Stimulated activated CD4-positive, alpha-beta T cell treated with anti-CD3 and anti-CD28 coated beads, Interleukin-4, amount 100 ng/mL, for 4 hours (primary cell): ENCODE results near the gene FGGY.
"Not testable (repeated sequence)": the region's sequence is repeated elsewhere in the genome, so short reads cannot be mapped to it uniquely, and the experiment has no call there.

ENCODE experiments used
- DNase-seq, 2 experiments: peaks; one replicate each; pipeline ENCODE4 v3.0.0-alpha.2; 2020

FGGY gene

DNA sequence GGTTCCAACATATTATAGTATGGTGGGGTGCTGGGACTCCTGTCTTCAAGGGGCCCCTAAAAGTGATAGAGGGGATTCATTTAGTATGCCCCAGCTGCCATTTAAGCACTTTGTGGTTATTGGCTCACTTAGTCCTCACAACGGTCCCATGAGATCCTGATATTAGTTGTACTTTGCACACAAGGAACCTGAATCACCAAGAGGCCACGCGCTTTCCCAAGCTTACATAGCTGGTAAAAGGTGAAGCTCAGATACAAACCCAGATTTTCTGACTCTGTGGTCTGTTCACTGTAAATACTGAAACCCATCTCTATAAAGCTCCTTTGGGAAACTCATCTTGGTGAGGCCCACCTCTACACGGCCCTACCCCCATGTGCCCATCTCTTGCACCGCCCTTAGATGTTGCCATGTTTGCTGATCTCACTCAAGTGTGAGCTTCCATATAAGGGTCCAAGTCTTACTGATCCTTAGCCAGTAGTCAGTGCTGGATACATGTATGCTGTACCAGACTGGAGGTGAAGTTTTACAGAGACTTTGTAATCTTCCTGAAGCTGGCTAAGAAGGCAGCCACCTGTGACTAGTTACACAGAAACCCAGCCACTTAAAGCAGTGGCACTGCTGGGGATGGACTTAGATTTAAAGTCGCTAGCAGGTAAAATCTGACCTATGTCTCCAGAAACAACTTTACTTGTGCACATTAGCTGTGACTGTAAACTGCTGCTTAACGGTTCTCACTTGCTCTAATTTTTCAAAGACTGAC is 393.5 kb downstream of the FGGY start:
- no peak for DNase-seq

DNA sequence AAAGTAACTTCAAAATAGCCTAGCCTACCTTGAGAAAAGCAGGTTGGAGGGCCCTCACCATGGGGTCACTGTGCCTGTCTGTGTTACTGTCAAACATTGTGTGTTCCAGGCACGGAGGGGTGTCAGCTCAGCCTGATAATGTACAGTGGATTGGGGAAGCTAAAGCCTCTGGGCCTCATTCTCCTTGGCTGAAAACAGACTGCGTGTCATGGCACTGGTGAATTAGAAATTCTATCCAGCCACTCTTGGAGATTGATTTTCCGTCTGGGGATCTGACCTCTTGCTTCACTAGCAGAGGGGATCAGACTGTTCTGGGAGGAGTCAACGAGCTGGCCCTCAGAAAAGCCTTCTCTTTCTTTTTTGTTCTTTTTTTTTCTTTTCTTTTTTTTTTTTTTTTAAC is 394.4 kb downstream of the FGGY start:
- DNase-seq, result no peak

DNA sequence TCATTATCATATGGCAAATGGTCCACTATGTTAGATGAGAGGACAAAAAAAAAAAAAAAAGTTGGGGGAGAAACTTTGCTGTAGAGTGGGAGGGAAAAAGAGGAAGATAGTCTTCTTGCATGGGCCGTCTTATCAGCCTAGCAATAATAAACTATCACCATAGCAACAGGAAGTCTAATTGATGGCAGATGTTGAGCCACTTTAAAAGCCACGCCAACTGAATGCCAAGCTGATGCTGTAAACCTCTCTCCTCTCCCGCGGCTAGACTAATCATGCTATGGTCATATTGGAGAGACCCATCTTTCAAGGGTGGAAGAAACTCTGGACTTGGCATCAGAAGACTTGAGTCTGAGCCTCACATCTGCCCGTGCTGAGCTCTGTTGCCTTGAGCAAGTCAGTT is 395.7 kb downstream of the FGGY start:
- DNase-seq, result no peak

DNA sequence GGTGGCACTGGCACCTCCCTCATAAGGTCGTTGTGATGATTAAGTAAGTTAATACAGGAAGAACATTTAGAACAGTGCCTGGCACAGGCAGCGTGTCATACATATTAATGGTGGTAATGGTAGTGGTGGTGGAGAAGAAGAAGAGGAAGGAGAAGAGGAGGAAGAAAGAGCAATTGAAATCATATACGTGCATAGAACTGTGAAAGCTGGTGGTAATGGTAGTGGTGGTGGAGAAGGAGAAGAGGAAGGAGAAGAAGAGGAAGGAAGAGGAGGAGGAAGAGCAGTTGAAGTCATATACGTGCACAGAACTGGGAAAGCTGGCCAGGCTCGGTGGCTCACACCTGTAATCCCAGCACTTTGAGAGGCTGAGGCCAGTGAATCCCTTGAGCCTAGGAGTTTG is 396.5 kb downstream of the FGGY start:
- no peak for DNase-seq

DNA sequence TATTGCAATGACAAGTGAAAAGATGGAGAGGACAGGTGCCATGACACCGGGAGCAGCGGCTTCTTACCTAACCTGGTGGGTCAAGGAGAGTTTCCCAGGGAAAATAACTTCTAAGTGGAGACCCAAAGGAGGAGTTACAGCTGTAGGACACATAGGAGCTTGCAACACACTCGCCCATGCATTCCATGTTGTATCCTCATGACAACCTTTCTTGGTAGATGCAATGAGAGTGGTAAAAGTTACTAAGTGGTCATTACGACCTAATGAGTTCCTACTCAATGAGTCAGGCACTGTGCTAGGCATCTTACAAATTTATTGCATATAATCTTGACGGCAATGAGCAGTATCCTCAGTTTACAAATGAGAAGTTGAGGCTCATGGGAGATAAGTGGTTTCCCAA is 398.4 kb downstream of the FGGY start:
- no peak for DNase-seq

DNA sequence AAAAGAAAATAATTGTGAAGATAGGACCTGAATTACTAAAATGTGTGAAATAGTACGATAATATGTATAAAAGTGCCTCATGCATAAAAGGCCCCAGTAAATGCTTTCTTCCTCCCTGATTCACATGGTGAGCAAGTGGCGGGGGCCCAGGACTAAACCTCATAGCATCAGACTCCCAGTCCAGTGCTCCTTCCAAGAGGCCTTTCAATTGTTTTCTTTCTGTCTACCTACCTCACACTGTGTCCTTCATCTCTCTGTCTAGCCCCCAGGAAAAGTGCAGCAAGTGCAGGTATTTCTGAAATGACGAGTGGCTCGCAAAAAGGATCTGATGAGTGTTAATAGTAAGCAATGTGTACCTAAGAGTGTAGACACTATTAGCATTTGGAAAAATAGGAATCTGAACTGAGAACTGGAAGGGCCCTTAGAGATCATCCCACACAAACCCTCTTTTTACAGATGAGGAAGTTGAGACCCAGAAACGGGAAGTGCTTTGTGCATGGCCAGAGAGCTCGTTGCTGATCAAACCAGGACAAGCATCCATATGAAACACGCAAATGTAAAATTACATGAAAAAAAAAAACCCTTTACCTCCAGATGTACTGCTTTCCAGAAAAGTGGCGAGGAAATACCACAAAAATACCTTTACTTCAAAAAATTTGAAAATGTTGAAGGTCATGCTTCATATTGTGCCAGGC is 399.7 kb downstream of the FGGY start:
- DNase-seq, result no peak

DNA sequence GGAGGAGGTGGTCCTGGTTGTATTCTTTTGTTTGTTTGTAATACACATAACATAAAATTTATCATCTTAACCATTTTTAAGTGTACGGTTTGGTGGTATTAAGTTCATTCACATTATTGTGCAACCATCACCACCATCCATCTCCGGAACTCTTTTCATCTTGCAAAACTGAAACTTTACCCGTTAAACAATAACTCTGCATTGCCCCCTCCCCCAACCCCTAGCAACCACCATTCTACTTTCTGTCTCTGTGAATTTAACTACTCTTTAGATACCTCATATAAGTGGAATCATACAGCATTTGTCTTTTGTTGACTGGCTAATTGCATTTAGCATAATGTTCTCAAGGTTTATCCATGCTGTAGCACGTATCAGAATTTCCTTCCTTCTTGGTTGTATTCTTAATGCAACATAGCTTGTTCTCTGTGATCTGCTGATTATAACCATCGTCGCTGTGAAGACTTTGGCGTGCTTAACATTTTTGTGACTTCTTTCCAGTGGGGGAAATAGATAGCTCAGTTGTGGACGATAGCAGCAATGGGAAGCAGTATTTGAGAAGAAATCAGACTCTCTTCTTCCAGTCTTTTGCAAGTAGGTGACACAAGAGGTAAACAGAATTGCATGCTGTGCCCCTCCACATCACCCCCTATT is 400.4 kb downstream of the FGGY start:
- no peak for DNase-seq

DNA sequence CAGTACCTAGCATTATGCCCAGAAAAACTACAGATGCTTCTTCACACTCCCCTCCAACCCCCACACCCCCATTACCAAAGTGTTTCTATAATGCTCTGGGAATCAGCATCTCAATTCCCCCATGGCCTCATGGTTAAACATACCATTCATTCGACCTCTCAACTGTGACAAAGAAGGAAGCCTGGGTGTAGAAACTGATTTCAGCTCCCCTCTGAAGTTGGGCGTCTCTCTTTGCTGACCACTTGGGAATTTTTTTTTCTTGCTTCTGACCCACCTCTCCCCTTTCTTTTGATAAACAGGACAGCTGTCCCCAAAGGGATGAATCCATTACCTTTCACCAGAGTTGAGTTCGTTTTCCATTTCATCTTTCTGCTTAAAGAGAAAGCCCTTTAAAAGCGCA is 401.5 kb downstream of the FGGY start:
- DNase-seq, result no peak

DNA sequence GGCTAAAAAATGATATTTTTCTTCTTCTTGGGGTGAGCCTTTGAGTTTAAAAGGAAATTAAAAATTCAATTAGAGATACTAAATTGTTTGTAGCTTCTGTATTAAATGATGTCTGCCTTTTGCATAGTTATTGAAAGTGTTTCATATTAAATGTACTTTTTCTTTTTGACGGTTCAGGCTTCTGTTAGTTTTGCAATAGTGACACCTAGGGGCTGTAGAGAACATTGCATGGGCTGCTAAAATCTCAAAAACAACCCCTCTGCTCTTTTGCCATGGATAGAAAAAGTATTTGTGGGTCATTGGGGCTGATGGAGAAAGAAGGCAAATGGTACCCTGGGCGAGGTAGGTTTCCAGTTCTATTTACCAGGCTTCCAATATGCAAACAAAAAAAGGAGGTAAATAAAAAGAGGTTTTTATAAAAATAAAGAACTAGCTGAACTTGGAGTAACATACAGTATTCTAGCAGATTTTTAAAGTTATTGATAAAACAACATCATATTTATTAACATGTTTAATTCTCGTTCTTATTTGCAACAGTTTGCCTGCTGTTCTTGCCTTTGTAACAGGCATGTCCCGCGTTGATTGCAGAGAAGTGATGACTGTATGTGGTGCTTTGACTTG is 402.4 kb downstream of the FGGY start:
- no peak for DNase-seq

DNA sequence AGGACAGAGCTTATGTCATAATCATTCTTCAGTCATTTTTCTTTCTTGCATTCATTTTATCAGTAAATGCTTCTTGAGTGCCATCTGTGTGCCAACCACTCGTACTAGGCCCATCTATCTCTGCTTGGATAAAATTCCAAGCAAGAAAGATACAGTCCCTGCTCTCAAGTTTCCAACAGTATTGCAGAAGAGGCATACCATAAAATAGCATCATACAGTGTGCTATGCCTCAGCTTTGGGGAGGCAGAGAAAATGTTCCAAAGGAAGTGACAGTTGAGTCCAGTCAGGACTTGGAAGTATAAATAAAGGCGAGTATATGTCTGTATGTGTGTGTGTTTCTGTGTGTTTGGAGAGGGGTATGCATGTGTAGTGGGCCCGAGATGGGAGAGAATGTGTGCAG is 404.5 kb downstream of the FGGY start:
- DNase-seq, result no peak

DNA sequence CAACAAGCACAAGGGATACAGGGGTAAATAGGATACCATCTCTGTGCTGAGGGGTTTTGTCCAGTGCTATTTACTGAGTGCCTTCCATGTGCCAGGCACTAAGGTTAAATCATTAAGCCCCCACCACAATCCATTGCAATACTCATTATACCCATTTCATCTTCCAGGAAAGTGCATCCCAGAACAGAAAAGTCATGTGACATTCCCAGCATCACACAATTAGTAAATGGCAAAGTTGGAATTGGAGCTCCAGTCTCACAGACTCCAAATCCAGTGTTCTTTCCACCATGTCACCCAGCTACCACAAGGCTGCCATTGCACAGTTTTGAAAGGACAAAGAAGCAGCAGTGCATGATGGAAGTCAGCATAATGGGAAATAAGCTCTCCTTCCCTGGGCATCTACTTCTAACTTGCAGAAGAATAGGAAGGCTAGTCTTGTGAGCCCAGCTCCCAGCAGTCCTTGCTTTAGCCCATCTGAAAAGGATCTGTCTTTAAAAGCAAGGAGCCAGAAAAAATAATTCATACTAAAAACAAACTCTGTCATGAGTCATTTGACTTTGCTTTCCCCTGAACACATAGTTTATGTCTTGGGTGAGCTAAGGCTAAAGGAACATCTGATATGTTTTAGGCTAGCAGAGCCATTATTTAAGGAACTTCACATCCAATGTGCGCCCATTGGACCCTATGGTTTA is 406.5 kb downstream of the FGGY start:
- DNase-seq, result no peak

DNA sequence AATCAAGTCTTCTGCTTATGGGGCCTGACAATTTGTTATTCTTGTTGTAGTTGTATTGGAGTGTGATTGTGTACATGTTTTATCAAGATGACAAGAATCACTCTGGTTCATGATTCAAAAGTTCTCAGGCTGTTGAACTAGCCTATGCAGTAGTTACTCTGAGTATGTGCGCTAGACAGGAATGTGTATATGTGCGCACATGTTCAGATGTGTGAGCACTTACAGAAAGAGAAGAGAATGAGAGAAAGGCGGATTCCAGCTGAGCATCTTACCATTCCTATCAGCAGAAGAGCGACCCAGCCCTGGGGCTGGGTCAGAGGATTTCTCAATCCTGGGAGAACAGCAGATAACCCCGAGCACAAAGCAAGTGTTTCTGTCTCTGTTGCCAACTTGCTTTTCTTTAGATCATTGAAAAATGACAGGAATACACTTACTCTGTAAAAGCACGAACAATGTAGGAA is 407.1 kb downstream of the FGGY start:
- no peak for DNase-seq

DNA sequence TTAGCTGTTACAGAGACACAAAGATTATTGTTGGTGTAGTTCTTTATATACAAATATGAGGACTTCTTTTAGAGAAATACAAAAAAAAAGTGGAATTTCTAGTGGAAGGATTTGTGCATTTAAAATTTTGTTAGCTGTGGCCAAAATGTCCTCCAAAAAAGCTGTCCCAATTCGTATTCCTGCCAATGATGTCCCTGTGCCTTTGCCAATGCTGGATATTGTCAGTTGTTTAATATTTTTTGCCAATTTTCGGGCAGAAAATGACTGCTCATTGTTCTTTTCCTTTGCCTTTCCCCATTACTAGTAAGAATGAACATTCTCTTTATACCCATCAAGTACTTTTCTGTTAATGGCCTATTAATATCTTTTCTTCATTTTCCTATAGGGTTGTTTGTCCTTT is 407.8 kb downstream of the FGGY start:
- no peak for DNase-seq

DNA sequence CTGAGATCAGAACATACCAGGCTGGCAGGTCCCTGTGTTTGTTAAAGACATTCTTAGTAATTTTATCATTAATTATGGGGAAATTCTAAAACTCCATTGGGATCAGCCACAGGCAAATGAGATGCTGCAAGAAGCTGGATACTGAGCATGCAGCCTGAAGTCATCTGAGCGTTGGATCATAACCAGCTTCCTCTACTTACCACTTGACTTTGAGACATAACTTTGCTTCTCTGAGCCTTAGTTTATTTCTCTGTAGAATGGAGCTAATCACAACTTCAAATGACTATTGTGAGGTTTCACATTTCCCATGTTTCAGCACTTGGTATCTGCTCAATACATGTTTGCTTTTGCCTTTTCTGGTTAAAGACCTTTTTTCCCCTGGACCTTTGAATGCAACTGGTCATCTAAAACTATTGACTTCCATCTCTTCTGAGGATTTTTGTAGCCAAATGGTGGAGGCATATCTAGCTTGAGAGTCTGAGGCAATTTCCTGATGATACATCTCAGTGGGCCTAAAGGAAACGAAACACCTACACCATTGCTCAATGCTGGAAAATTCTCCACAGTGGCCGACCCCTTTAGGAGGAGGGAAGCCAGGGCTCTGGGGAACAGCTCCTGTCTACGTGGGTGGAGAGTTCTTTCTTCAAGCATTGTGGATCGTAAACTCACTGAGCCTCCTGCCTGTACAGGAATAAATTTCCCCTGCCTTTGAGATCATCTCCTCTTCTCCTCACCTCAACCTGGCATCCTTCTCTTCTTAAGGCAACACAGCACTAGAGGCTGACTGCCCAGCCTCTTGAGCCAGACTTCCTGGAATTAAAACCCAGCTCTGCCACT is 408.8 kb downstream of the FGGY start:
- DNase-seq, result no peak

DNA sequence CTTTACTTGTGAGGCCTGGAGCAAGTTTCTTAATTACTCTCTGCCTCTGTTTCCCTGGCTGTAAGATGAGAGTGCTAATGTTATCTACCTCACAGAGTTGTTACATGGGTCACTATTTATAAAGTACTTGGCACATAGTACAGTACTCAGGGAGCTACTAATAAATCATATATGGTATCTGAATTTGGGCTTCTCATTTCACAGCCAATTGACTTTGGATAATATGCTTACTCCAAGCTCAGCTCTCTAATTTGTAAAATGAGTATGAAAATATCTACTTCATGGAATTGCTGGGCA is 409.4 kb downstream of the FGGY start:
- no peak for DNase-seq

DNA sequence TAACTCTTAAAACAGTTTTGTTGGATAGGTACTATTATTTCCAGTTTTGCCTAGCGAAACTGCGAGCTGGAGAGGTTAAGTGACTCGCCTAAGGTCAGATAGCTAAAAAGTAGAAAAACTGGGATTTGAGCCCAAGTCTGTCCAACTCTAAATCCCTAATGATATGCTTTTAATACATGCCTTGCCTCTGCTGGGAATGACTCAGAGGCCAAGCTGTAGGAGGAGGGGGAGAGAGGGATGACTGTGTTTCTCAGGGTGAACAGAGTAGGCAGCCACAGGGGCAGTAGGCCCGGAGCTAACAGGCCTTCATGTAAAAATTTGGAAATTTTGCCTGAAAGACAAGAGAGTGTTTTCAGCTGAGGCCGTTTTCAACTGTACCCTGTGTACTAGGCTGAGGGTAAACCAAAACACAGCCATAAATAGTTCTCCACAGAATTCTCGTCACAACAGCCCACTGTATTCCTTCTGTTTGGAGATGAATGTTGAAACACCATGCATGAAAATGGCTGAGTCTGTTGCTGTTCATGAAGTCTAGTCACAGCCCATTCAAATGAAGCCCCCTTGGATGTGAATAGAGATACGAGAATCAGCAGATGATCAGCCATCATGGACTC is 410.4 kb downstream of the FGGY start:
- no peak for DNase-seq

DNA sequence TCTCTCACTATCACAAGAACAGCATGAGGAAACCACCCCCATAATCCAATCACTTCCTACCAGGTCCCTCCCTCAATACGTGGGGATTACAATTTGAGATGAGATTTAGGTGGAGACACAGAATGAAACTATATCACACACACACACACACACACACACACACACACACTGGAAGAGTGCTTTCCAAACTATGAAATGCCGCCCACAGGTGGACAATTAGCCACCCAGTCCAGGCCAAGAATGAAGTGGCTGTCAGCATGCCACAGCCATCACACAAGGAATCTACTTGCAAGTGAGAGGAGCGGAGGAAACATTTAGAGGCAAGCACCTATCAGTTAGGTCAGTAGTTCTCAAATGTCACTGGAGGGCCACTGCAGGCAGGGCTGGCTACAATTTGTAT is 412.4 kb downstream of the FGGY start:
- DNase-seq, result no peak

DNA sequence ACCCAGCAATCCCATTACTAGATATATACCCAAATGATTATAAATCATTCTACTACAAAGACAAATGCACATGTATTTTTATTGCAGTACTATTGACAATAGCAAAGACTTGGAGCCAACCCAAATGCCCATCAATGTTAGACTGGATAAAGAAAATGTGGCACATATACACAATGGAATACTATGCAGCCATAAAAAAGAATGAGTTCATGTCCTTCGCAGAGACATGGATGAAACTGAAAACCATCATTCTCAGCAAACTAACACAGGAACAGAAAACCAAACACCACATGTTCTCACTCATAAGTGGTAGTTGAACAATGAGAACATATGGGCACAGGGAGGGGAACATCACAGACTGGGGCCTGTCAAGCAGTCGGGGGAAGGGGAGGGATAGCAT is 414.0 kb downstream of the FGGY start:
- not testable (repeated sequence) for DNase-seq

DNA sequence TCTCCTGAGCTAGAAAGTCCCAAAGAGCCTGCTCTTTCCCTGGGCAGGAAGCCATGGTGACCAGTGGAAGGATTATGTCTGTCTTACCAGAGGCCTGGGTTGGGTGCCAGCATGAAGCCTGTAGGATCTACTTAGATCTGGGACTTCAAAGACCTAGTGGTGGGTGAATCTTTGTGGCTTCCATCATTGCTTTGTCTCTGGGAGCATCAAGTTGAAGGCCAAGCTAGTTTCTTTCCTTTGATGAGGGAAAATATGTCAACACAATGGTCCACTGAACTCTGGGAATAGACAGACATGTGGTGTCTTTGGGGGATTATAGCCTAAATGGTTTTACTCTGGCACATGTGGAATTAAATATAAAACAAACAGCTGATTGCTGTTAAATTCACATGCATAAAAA is 417.3 kb downstream of the FGGY start:
- no peak for DNase-seq

DNA sequence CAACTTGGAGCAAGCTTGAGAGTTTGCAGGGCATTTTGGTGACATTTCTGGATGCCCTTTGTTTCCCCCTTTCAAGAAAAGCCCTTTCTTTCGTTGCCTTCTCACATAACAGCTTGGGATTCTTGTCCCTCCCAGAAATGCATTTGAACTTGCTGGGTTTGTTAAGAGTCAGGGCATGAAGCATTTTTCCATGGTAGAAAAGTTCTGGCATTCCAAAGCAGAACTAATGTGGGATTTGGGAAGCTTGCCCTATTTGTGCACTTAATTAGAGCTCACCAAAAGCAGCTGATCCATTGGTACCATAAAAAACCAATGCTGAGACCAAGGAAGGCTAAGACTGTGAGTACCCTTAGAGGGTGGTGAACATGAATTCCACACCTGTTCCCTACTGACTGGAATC is 418.1 kb downstream of the FGGY start:
- DNase-seq, result no peak

DNA sequence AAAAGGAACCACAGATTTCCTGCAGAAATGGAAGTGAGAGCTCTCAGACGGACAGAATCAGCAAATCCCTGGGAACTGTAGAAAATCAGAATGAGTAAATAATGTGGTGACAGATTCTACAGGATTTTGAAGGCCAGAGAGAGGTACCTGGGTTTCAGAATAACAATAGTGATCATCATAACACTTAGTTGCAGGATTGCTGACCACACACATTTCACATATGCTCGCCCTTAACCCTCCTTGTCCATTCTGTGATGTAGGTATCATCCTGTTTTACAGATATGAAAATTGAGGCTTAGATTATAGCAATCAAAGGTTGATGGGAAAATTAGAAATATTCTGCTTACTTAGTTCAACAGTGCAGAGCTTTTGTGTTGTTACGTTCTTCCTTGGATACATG is 419.9 kb downstream of the FGGY start:
- DNase-seq, result no peak
